SH-SY5Y (cell line): ENCODE data around the gene STARD9.

Experiments
- GATA2 ChIP-seq: IDR thresholded peaks from 2 replicates; pipeline ENCODE4 v1.6.1; 2011; ENCODE audit warnings: mild to moderate bottlenecking, low read depth, low read length
- GATA3 ChIP-seq: IDR thresholded peaks from 2 replicates; pipeline ENCODE4 v1.6.1; 2011; ENCODE audit warnings: low read depth, mild to moderate bottlenecking, low read length, moderate library complexity

STARD9 gene

GRCh38 chr15:42721916-42722315 is 146.5 kb downstream of the STARD9 start:
- TF ChIP-seq GATA2 (no peak), GATA3 (no peak)

GRCh38 chr15:42723068-42723467 is 147.7 kb downstream of the STARD9 start:
- TF ChIP-seq GATA2 (no peak), GATA3 (no peak)

GRCh38 chr15:42724276-42724675 is 148.9 kb downstream of the STARD9 start:
- TF ChIP-seq GATA2, result no peak
- TF ChIP-seq GATA3, result no peak

GRCh38 chr15:42725331-42725903 is 150.0 kb downstream of the STARD9 start:
- TF ChIP-seq GATA2 (no peak), GATA3 (no peak)

- no peak for TF ChIP-seq GATA2
- no peak for TF ChIP-seq GATA3
These were observed 150.7 kb downstream of the STARD9 start for GRCh38 chr15:42726114-42726513.

GRCh38 chr15:42727750-42728381 is 152.5 kb downstream of the STARD9 start:
- no peak for TF ChIP-seq GATA3
- TF ChIP-seq GATA2, result no peak

- no peak for TF ChIP-seq GATA3
- TF ChIP-seq GATA2, result no peak
These were observed 153.2 kb downstream of the STARD9 start for GRCh38 chr15:42728560-42728959.

- no peak for TF ChIP-seq GATA2
- no peak for TF ChIP-seq GATA3
These were observed 153.6 kb downstream of the STARD9 start for GRCh38 chr15:42728972-42729371.

GRCh38 chr15:42729409-42729808 is 154.0 kb downstream of the STARD9 start:
- TF ChIP-seq GATA2 (no peak), GATA3 (no peak)

- TF ChIP-seq GATA3 (no peak), GATA2 (no peak)
These were observed 154.7 kb downstream of the STARD9 start for GRCh38 chr15:42730135-42730534.

GRCh38 chr15:42730536-42730935 is 155.1 kb downstream of the STARD9 start:
- TF ChIP-seq GATA3 (no peak), GATA2 (no peak)

GRCh38 chr15:42731461-42731860 is 156.1 kb downstream of the STARD9 start:
- no peak for TF ChIP-seq GATA3
- TF ChIP-seq GATA2, result no peak

- TF ChIP-seq GATA3, result no peak
- no peak for TF ChIP-seq GATA2
These were observed 156.9 kb downstream of the STARD9 start for GRCh38 chr15:42732095-42732827.

GRCh38 chr15:42733027-42733426 is 157.6 kb downstream of the STARD9 start:
- TF ChIP-seq GATA2, result no peak
- TF ChIP-seq GATA3, result no peak

GRCh38 chr15:42734076-42734672 is 158.8 kb downstream of the STARD9 start:
- TF ChIP-seq GATA3 (no peak), GATA2 (no peak)
